Activated effector memory CD4-positive, alpha-beta T cell treated with Interleukin-2 at 50 U/mL for 16 hours (primary cell): Measurements from ENCODE around the gene DMBX1.

Experiments used
- DNase-seq: peaks from one replicate; pipeline ENCODE4 v3.0.0-alpha.2; 2020

Gene DMBX1

DNA sequence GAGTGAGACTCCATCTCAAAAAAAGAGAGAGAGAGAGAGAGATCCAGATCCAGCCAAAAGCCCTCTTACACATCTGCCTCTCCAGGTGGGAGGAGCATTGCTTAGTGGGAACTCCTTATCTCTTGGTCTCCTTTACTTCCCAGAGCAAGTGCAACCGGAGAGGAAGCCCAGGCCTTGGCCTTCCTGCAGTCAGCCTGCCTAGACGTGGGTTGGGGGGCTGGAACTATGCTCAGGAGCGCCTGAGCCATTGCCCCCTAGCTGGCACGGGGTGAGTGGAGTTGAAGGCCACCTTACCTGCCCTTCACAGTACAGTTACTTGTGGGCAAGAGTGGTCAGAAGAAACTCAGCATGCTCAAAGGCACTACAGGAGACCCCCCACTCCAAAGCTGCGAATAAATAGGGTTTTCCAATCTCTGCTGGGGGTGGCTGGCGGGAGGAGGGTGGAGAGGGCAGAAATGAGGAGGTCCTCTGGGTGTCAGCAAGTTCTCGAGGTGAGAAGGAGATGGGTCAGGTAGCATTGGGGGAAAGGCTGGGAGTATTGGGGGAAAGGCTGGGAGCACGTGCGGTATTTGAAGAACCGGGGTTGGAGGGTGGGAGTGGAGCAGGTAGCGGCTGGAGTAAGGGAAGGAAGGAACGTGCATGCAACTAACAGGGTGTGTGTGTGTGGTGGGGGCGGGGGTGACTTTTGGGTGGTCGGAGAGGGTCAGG lies 4.7 kb upstream of the DMBX1 start:
- DNase-seq = no peak

DNA sequence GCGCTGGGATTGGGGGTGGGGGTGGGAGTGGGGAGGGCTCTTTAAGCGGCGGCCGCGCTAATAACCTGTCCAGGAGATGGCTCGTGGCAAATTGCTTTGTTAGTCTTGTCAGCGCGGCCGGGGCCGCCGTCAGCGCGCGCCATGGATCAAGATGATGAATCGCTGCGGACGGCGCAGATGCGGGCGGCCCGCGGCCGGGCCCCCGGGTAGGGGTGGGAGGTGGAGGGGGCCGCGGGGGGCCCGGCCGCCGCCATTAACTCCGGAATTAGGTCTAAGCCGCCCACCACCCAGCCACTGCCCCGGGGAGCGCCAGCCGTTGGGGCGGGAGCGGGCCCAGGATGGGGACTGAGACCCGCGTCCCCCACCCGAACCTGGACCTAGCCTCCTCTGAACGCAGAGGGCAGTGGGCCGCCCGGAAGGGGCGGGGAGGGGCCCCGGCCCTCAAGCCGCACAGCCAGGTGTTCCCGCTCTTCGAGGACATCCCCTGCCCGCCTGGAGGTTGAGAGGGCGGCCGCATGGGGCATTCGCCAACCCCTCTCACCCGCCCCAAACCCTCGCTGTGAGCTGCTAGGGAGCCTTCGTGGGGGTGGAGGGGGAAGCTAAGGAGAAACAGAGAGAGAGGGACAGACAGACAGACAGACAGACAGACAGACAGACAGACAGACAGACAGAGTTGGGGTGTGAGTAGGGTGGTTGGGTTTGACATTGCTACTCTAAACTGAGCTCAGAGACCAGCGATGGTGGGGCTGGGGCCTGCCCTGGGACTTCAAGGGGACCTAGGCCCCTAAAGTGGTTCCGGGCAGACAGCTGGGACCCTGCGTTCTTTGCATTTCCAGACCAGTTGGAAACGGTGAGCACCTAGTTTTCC lies 3.8 kb upstream of the DMBX1 start:
- DNase-seq = no peak

DNA sequence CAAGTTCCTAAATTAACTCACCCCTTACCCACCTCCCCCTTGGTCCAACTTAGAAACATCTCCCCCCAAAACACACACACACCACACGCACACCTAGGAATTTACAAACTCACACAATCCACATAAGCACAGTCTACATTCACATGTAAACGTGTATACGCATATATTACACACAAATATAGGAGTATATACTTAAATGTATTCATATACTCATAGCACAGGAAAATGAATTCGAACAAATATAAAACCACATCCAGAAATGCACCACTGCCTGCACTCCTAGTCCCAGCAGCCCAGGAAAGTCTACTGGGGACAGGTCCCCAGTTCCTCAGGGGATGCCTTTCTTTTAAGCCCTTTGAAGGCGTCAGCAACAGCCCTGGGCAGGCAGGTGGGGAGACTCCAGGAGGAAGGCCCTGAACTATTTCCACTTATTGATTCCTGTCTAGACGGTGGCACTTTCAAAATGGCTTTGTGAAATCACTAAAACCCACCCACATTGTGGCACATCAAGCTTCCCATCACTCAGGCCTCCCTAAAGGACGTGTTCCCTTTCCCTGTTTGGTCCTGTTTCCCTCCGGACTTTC lies 3.1 kb upstream of the DMBX1 start:
- DNase-seq = no peak

DNA sequence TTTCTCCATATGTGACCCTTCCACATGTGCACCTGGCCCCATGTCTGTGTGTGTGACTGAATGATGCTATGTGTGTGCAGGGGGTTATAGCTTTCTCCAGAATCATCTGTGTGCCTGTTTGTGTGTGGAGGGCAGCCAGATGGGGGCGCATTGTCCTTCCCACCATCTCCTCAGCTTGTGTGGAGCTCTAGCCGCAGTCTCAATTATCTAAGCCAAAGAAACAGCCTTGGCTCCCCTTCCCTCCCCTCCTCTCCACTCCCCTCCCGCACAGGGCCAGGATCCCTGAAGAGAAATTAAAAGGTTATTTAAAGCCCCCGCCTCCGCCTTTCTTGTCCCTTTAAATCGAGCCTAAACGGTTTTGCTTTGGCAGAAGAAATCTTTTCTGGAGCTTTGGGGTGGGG lies 1.8 kb upstream of the DMBX1 start:
- no peak for DNase-seq

DNA sequence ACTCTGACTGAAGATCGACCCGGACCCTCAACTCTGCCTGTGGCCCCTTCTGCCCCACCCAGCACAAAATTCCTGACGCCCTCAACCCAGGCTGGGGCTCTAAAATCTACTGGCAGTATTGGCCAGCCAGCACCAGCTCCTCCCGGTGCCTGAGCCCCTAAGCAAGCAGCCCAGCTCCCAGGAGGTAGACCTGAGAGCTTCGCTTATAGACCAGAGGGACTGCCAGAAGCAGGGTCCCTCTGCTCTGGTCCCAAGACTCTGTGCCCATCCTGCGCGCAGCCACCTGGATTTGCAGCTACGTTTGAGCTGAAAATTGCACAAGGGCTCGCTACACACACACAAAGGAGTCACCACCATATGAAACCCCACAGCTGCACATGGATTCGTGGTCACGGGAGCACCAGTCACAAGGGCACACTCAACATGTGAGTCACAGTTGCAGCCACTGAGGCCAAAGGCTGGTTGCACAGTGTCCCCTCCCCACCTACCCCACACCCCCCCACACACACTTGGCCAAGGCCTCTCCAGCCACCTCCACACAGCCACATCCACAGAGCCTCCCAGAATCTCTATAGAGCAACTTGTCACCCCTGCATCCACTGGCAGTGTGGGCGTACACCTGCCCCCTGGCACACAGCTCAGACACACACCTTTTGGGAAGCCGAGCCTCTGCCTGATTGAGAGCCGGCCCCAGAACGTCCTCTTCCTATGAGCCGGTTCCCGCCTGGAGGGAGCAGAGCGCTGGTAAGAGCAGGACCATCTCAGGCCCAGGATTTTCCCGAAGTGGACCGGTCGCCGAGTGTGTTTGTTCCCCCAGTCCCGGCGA lies 1.1 kb upstream of the DMBX1 start:
- no peak for DNase-seq

DNA sequence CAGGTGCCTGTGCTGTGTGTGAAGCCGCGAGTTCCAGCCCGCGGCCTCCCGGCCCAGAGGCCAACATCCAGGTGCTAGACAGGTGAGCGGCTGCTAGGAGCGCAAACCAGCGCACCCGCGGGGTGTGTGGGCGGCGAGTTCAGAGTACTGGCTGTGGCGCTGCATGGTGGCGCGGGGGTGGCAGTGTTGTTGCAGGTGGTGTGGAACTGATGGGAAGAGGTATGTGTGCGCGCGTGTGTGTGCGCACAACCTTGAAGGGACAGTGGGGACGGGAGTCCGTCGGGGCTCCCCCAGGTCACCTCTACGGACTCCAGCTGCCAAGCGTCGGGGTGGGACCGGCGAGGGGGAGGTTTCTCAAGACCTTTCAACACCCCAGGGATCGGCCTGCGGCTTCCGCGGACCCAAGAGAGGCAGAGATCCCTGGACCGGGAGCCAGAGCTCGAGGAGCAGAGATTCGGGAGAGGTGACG lies 433 bp upstream of the DMBX1 start:
- no peak for DNase-seq

DNA sequence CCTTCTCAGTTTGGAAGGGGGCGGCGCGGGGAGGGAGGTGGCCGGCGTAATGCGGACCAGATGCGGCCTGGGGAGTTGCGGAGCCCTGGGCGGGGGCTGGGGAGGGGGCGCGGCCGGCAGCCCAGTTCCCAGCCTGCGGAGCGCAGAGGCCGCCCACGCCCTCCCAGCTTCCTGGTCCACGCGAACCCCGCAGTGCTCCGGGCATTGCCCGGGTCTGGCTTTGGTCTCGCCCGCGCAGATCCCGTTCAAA lies 695 bp downstream of the DMBX1 start:
- DNase-seq = no peak

DNA sequence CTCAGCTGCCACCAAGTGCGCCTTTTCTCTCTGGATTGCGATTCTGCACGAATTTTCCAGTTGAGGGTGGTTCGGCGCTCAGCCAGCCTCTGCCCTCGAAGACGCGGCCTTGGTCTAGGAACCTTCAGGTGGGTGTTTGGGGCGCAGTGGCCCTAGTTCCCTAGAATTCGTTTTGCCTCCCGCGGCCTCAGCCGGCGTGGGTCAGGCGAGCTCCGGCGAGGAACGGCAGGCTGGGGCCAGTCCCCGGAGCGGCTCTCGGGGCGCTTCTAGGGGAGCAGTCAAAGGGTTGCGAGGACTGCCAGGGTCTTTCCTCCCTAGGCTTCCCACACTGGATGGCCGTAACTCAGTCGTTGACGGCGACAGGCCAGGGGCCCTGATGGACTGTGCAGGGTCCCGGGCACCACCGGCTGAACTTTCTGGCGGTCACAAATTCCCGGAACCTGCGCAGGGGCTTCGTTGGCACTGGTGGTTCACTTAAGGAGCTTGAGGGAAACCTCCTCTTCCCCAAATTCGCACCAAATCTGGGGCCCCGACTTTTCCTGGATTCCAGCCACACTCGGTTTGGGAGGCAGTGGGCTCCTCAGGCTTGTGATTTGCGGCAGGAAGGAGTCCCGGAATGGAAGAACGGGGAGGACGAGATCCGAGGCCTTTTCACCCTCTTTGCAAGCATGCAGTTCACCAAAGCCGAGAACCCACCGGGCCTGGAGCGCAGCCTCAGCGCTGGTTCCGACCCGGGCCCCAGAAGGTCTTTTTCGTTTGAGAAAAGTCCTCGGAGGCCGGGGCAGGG lies 1.2 kb downstream of the DMBX1 start:
- DNase-seq = no peak

DNA sequence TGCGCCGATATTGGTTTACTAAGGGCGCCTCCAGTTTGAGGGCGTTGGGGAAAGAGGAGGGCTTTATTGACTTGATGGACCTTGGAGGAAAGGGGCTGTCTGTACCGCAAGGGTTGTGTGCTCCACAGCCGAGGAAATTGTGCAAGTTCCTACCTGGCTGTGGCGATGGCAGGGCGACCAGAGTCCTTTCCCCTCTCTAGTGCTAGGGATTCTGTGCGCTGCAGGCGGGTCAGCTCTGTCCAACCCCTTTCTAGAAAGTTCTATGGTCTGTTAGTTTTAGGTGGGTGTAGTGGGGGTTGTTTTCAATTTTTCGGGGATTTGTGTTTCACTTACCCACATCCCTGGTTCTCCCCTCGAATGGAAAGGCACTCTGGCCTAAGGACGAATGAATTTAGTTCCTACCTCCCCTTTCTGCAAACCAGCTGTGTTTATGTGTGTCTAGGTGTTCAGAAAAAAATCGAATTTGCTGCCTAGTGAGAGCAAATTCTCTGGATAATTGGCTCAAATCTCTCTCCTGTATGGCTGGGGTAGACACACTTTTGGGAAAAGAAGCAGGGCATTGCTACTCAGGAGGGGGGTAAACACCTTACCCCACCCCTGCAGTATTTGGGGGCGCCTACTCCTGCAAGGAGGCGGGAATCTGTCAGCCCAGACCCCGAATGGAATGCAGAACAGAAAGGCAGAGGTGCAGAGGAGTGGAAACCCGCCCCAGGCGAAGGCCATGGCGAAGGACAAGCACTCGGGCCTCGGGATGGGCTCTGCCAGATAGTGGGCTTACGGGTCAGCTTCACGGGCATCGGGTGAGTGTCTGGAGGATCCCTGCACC lies 2.0 kb downstream of the DMBX1 start:
- no peak for DNase-seq

DNA sequence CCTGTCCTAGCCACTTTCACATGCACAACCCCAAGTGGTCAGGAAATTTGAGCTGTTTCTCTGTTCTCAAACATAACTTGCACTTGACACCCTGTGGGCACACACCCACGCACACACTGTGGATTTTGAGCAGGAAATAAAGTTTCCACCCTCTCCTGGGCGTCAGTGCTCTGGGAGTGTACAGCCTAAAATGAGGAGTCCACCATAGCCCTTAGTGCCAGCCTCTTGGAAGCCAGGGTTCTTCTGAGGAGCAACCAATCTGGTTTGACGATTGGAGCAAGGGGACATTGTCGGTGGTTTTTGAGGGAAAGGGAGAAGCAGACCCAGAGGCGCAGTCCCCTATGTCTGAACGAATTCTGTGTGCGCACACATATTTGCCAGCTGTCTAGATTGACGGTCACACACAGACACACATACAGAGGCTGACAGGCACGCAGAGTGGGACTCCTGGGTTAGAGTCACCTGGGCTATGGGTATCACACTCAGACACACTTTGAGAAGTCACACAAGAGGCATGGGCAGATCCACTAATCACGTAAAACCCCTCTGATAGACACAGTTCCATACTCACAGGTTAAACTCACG lies 2.7 kb downstream of the DMBX1 start:
- DNase-seq = no peak

DNA sequence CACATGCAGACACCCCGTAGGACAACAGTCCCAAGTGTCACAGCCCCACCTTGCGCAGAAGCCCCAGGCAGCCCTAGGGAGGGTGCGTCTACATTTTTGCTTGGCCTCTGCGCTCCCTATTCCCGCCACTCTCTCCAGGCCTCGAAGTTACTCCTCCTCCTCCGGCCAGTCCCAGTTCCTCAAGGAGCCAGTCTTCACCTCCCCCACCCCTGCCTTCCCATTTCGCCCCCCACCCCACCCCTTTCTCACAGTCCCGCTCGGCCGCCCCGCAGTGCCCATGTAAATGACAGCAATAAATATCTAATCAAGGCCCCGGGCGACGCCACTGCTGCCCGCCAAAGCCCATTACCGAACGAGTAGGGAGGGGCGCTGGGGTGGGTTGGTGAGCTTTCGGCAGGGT lies 3.2 kb downstream of the DMBX1 start:
- no peak for DNase-seq

DNA sequence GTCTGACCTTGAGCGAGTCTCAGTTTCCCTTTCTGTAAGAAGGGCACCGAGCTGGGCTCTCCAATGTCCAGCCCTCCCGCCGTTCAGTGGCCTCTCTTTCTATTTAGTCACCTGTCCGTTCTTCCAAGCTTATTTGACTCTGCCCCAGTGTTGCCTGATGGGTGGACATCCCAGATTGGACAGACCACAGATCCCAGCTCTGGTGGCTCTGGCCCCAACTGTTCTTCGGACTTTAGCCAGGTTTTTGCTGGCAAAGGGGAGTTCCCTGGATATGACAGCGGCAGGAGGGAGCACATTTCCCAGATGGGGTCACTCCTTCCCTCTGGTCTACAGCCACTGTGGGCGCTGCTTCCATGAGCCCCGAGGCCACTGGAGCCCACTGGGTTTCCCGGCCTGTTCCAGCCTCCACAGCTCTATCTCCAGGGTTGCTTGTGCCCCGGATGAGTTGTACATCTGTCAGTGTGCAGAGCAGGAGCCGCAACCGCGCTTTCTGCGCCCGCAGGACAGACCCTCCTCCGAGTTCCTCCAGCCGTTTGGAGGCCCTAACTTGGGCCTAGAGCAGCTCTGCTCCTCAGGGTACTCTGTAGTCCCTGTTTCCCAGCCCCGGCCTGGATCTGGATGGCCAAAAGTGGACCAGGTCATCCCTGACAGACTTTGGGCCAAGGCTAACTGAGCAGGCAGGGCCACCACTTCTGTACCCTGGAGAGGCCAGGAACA lies 3.8 kb downstream of the DMBX1 start:
- no peak for DNase-seq

DNA sequence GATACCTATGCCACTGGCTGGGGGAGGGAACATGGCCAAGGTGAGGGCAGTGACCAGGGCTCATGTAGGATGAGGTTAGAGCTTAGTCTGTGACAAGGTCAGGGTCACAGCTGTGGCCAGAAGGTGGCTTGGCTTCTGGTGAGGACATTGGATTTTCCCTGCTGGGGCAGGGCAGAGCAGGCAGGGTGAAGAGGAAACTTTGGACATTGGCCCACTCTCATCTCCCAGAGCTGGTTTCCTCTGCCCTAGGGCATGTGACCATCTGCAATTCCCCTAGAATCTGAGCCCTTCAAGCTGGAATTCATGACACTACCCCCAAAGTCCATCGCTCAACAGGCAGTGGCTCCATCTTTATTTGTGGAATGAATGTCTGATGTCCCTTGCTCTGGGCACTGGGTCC lies 5.3 kb downstream of the DMBX1 start:
- DNase-seq = no peak

DNA sequence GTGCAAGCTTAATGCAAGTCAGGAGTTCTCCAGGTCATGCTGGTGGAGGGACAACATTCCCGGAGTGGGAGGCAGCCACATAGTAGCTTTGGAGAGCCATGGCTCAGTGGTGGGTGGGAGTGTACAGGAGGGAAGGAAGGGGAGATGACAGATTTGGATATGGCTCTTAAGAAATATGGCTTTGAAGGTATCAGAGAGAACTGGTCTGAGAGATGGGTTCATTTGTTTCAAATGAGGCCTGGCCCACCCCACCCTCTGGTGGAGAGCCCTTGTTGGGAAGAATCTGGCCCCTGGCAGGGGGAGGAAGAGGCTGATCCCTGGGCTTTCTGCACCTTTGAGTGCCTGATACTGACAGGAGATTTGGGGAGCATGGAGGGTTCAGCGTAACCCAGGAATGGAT lies 6.1 kb downstream of the DMBX1 start:
- DNase-seq = no peak

DNA sequence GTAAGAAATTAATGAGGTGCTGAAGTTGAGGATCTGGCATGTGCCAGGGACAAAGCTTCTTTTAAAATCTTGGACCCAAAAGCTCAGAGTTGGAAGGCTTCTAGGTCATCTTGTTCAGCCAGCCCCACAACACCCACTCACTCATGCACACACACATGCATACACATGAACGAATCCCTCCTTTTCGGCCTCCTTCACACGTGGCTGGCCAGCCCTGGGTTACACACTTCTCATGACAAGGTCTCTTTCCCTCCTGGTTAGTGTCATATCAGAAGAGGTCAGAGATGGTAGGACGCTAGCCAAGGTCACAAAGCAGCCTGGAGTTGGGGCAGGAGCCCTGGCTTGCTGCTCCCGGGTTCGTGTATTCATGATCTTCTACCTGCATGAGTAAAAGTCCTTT lies 6.9 kb downstream of the DMBX1 start:
- no peak for DNase-seq

DNA sequence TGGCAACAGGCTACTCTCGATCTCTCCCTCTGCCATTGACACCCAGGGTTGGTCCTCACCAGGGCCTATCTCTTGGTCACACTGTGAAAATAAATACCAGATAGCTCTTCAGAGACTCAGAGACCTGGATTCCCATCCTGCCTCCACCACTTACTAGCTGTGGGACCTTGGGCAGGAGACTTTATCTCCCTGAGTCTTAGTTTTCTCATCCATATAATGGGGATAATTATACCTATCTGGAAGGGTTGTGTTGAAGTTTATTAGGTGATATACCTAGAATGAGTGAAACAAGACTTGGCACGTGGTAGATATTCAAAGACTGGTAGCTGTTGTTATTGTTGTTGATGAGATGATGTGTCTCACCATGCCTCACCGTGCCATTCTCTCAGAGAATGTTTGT lies 7.4 kb downstream of the DMBX1 start:
- DNase-seq = no peak

DNA sequence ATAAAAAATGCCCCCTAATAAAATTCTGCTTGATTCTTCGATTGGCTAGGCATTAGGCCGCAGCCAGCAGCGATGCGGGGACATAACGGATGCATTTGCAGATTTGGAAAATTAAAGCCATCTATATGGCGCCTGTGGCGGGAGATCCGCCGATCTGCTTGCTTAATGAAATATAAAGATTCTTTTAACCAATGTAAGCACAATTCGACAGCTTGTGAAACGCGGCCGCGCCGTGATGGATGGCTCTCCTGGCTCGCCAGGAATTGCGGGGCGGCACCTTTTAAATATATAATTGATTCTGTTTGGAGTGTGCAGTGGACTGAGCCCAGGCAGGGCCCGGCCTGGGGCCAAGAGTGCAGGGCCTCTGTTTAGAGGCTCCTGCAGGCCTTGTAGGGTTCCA lies 8.0 kb downstream of the DMBX1 start:
- no peak for DNase-seq

DNA sequence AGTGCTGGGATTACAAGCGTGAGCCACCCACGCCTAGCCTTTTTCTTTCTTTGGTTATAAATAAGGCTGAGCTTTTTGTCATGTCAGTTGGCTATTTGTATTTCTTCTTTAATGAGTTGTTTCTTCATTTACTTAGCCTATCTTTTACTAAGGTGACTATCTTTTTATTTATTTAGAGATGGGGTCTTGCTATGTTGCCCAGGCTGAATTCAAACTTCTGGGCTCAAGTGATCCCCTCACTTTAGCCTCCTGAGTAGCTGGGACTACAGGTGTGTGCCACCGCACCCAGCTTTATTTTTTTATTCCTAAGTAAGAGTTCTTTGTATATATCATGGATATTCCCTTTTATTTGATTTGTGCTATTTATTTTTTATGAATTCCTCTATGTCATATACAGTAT lies 11.9 kb downstream of the DMBX1 start:
- no peak for DNase-seq

DNA sequence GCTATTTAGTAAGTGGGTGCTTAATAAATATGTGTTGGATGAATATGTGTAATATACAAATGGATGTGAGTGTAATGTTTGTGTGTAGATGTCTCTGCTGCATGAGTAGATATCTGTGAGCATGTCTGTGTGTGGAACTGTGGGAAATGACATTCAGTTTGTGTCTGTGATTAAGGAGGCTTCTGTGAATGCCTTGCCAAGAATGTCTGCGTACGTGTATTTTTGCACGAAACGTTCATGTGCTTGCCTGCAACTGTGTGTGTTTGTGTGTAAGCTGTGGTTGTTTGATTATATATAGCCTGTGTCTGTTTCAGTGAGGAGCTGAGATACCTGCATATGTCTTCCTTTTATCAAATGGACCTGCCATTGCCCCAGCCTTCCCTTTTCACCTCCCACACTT lies 13.8 kb downstream of the DMBX1 start:
- DNase-seq = no peak

DNA sequence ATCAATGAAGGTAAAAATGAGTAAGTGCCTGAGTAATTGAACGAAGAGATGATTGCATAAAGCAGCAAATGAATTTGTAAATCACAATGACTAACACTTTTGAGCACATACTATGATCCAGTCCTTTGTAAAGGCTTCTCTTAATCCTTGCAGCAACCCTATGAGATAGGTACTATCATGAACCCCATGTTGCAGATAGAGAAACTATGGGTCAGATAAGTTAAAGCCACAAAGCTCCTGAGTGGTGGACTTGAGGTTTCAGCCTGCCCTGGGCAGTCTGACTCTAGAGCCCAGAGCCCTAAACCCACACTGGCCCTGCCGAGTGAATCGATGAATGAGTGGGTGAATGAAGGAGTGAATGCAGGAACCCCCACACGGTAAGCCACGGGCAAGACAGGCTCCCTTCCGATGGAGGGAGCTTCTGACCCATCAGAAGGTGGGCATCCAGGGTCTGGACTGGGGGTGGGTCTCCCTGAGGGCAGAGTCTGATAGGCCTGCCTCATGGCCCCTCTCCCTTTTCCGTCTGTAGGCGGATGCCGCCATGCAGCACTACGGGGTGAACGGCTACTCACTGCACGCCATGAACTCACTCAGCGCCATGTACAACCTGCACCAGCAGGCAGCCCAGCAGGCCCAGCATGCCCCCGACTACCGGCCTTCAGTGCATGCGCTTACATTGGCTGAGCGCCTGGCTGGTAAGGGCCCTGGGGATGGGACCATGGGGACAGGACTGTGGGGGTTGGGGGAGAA lies 17.0 kb downstream of the DMBX1 start:
- no peak for DNase-seq
